HG03558 (cell line): ENCODE results near the gene LIN7C.
"Not testable (repeated sequence)": the region's sequence is repeated elsewhere in the genome, so short reads cannot be mapped to it uniquely, and the experiment has no call there.

ENCODE experiments used
- ATAC-seq: cut with Tn5 transposase; IDR thresholded peaks from one replicate; pipeline ENCODE4 v1.9.1; 2021; ENCODE audit warnings: moderate number of reproducible peaks; ENCODE audit not compliant: unreplicated experiment; ENCODE audit errors: extremely low read depth

LIN7C gene

DNA sequence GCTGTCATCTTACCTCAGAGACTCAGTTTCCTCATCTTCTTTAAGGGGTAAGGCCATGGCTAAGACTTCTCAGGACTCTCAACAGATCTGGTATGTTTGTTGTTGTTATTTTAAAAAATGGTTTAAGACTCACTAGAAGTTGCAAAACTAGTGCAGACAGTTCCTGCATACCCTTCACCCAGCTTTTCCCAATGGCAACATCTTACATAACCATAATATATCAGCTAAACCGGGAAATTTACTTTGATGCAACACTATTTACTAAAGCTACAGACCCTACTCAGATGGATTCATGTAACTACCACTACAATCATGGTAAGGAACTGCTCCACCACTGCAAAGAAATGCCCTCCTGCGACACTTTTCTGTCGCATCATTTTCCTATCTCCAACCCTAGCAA, 54.4 kb downstream of the LIN7C start:
- no peak for ATAC-seq

DNA sequence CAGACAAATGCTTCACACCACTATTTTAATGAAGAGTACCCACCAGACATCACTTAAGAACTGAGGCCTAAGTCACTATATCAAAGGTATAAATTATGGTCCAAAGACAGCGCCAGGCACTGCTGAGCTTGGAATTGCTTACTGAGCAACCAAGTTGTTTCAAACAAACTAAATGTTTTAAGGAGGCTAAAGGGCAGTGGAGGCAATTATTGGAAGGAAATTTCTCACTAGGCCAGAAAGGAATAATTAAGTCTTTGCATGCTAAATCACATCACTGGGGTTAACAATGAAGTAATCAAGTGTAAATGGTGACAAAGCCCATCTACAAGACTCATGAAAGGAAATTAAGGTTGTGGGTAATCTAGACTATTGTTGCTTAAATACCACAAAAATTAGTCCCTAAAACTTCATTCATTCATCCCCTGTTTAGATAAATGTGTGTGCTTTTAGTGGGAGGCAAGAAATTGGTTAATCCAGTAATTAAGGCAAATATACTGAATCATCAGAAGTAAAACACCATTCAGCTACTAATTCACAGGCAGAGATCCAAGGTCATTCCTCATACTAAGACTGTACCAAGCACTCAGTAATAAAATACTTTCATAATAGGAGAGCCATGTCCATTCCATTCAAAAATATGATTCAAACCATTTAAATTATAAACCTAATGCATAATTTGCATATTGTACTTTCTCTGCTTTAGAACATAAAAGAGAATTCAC, 55.2 kb downstream of the LIN7C start:
- ATAC-seq: no peak

DNA sequence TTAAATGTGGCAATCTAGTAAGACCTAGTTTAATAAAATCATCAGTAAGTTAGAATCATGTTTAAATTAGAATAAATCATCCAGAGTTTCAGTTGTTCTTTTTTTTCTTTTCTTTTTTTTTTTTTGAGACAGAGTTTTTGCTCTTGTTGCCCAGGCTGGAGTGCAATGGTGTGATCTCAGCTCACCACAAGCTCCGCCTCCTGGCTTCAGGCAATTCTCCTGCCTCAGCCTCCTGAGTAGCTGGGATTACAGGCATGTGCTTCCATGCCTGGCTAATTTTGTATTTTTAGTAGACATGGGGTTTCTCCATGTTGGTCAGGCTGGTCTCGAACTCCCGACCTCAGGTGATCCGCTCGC, 58.4 kb downstream of the LIN7C start:
- not testable (repeated sequence) for ATAC-seq

DNA sequence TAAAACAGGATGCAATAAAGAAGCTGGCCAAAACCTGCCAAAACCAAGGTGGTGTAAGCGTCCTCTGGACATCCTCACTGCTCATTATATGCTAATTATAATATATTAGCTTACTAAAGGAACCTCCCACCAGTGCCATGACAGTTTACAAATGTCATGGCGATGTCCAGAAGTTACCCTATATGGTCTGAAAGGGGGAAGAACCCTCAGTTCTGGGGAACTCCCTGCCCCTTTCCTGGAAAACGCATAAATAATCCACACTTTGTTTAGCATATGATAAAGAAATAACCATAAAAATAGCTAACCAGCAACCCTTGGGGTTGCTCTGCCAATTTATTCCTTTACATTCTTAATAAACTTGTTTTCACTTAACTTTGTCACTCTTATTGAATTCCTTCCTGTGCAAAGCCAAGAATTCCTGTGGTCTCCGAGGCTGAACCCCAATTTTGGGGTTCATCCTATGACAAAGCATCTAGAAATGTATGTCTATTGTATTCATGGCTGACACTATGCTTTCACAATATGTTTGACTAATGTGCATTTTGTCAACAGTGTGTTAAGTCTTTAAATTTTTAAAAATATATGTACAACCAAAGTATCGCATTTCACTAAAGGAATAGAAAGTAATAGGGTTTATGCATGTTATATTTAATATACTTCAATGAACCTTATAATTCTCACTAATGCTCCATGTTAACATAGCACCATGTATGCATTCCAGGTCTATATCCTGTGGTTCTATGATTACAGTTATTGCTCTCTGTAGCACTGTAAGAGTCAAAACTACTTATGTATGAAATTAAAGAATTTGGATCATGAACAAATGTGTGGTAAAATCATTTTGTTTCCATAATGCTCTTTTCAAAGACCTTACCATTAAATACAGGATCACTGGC, 59.0 kb downstream of the LIN7C start:
- ATAC-seq: no peak

DNA sequence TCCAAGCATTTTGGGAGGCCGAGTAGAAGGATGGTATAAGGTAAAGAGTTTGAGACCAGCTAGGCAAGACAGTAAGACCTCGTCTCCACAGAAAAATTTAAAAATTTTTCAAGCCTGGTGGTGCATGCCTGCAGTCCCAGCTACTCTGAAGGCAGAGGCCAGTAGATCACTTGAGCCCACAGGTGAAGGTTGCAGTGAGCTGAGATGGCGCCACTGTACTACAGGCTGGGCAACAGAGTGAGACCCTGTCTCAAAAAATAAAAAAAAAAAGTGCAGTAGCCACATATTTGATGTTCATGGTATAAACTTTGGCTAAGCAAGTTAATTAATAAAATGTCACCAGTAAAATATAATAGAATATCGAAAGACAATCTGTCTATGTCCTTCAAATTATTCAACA, 60.9 kb downstream of the LIN7C start:
- no peak for ATAC-seq

DNA sequence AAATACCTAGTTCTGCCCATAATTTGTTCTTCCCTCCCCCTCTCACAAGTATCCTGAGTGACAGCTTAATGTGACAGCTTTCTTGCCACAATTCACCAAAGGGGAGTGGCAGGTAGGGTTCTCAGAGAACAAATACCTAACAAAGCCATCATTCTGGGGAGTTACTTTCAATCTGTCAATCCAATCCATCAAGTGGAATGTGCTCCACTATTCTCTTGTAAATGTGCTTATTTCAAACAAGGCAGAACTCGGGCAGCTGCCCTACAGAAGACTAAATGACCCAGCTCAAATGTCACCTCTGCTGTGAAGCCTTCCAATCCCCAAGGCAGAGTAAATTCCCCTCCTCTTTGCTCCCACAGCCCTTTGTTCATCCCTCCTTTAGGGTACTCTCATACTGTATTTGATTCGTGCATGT, 61.8 kb downstream of the LIN7C start:
- ATAC-seq: no peak
